Ovary (tissue), 9 donors: ENCODE results near the gene SCUBE2. TPM values are rescaled to one million over a fixed set of nuclear protein-coding genes. Genes with fewer than 3 reads are reported as not detected.

Source experiments
- DNase-seq, 5 donors: peaks; one replicate each; pipeline ENCODE4 v3.0.0-alpha.2; 2019 to 2020
- H3K27ac ChIP-seq, 2 donors: fragments of 200-600 bp; one replicate each; pipeline versions ENCODE4 v1.5.1 to v1.8.0; 2019 to 2022
- H3K27me3 ChIP-seq: fragments of 200-600 bp; one replicate; pipeline ENCODE4 v1.8.0; 2022
- H3K36me3 ChIP-seq: fragments of 200-600 bp; sonication (generic); one replicate; pipeline ENCODE4 v1.5.1; 2019
- H3K4me1 ChIP-seq: one replicate; pipeline ENCODE4 v1.8.1; 2013; ENCODE audit warnings: mild to moderate bottlenecking, moderate library complexity; ENCODE audit not compliant: insufficient read depth
- H3K4me3 ChIP-seq: fragments of 200-600 bp; sonication (generic); one replicate; pipeline ENCODE4 v1.5.1; 2017
- H3K9me3 ChIP-seq, 2 donors: fragments of 200-600 bp in 1 of 2; sonication (generic) in 1 of 2; one replicate each; pipeline versions ENCODE4 v1.5.1 to v1.8.1; 2013 to 2019; ENCODE audit warnings: mild to moderate bottlenecking in 1 of 2, moderate library complexity in 1 of 2
- EP300 ChIP-seq: sonication (generic); formaldehyde crosslinking; IDR thresholded peaks from one replicate; pipeline ENCODE4 v1.6.1; 2017; ENCODE audit warnings: antibody characterized with exemption
- POLR2A ChIP-seq: fragments of 450-650 bp; IDR thresholded peaks from one replicate; pipeline ENCODE4 v1.6.1; 2017; ENCODE audit warnings: antibody characterized with exemption, mild to moderate bottlenecking, moderate library complexity
- WGBS, 3 donors: extraction: QIAGEN DNeasy Blood & Tissue Kit in 1 of 3; methylation state at CpG; one replicate each; pipeline versions ENCODE4 v1.1.5 to v1.1.7; 2013 to 2017; 5-methylcytosine and 5-hydroxymethylcytosine counted together
- intact Hi-C, 4 donors: fragments of 100-400 bp; cut with DNase I; formaldehyde crosslinking; loops; one replicate each; pipeline versions ENCODE4 v1.11.0 to v1.15.1; 2022 to 2023
- polyA plus RNA-seq, 2 donors: library from polyadenylated mRNA; stranded (reverse); fragments of 200-250 nt in 1 of 2; fragments of 350-450 nt in 1 of 2; fragmentation: Illumina TruSeq in 1 of 2; extraction: RNeasy Lipid Tissue Mini Kit (QIAGEN cat#74804) in 1 of 2; gene quantifications; one replicate each; pipeline ENCODE4 v1.2.3, GENCODE V29; 2013 to 2014
- total RNA-seq, 7 donors: library from RNA; depleted of rRNA in 2 of 7; stranded (reverse); fragments of >200 nt in 2 of 7; fragmentation: NEBNext Ultra II Directional in 3 of 7; extraction: Animal tissue kit (Norgen Biotek cat#: 25700) in 3 of 7; gene quantifications; one replicate each; pipeline versions ENCODE4 v1.1.0 to v1.2.4, GENCODE V29; 2016 to 2023
- TF ChIP-seq, protein P1 (sequence below), 3 donors: fragments of 450-650 bp in 2 of 3; fragments of 200-600 bp in 1 of 3; IDR thresholded peaks; one replicate each; pipeline versions ENCODE4 v1.5.1 to v1.8.0; 2016 to 2022; ENCODE audit warnings: antibody characterized with exemption in 3 of 3, mild to moderate bottlenecking in 1 of 3
- donor health status: DM: no; HTN: no; CAD: no; lungs with moderate emphysema.
- donor health status: DM: no; HTN: no; CAD: no.
- donor health status: Bipolar disorder and iron deficiency.
- donor health status: DM: yes; HTN: yes; CAD: no.
- donor health status: DM: no; HTN: no; CAD: no.
- donor health status: DM: yes; HTN: yes; CAD: no.

SCUBE2 gene
- total and polyA plus RNA-seq, 9 donors: 0.12 to 8.2 (median 1.00) TPM

DNA sequence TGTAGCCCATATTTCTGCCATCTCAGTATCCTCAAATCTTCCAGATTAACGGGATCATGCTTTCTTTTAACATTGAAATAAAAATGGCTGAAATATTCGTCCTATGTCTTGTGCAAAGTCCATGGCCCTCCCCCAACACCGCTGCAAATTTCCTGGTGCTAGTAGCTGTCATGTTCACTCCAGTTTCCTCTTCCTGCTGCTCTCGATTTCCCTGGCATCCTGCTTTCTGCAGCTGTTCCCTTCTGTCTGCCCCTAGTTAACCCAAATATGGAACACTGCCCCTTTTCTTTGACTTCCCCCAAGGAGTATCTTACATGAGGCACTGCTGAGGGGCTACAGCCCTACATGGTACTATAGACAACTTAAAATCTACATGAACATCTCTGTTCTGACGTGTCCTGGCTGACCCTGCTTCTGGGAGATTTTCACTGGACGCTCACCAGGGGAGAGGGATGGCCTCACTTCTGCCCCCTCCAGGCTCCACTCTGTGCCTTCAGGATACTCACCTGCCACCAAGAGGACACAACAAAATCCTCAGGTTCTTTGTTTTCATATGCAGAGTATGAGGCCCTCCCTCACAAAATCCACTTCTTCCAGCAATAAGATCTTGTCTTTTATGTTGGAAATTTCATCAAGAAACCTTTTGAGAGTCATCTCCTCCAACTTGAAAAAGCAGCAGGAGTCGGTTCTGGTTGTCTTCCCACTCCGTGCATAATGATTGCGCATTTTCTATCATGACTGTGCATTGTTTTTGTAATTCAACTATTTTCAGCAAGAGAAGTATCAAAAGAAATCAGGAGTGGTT, 29.5 kb upstream of the SCUBE2 start:
- H3K4me3 ChIP-seq: no peak overlapping the region
- 68 to 74% (median 69%) methylated on average over 9 of the region's 9 CpGs for WGBS, 3 donors
- no peak for DNase-seq
- intact Hi-C loops: no loop called here
- no peaks in the 10 kb centered on the region for H3K27me3 ChIP-seq
- no peak overlapping the region for H3K27ac ChIP-seq
- H3K36me3 ChIP-seq: no peaks in the 10 kb centered on the region
- H3K4me1 ChIP-seq: no peaks in the 10 kb centered on the region
- TF ChIP-seq, protein P1, sequence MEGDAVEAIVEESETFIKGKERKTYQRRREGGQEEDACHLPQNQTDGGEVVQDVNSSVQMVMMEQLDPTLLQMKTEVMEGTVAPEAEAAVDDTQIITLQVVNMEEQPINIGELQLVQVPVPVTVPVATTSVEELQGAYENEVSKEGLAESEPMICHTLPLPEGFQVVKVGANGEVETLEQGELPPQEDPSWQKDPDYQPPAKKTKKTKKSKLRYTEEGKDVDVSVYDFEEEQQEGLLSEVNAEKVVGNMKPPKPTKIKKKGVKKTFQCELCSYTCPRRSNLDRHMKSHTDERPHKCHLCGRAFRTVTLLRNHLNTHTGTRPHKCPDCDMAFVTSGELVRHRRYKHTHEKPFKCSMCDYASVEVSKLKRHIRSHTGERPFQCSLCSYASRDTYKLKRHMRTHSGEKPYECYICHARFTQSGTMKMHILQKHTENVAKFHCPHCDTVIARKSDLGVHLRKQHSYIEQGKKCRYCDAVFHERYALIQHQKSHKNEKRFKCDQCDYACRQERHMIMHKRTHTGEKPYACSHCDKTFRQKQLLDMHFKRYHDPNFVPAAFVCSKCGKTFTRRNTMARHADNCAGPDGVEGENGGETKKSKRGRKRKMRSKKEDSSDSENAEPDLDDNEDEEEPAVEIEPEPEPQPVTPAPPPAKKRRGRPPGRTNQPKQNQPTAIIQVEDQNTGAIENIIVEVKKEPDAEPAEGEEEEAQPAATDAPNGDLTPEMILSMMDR (IDR thresholded peaks at IDR 0.05): no peak
- TF ChIP-seq EP300: no peak
- TF ChIP-seq POLR2A: no peak
- no peaks in the 10 kb centered on the region for H3K9me3 ChIP-seq

DNA sequence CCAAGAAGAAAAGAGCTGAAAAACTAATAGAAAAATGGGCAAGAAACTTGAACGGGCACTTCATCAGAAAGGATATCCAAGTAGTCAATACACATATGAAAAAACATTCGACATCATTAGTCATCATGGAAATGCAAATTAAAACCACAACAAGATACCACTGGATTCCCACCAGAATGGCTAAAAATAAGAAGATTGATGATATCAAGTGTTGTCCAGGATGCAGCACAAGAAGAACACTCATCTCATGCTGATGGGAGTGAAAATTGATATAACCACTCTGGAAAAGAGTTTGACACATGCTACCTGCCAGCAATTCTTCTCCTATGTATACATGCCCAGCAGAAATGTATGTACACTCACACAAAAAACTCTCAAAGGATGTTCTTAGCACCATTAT, 26.9 kb upstream of the SCUBE2 start:
- no peak for DNase-seq
- no peaks in the 10 kb centered on the region for H3K4me1 ChIP-seq
- no peaks in the 10 kb centered on the region for H3K27me3 ChIP-seq
- TF ChIP-seq, protein P1 (IDR thresholded peaks at IDR 0.05): no peak
- no peak for TF ChIP-seq EP300
- TF ChIP-seq POLR2A: no peak
- intact Hi-C loops: no loop called here
- H3K9me3 ChIP-seq: no peaks in the 10 kb centered on the region
- H3K4me3 ChIP-seq: no peak overlapping the region
- no peak overlapping the region for H3K27ac ChIP-seq
- WGBS, 3 donors: 94 to 95% (median 95%) methylated on average over 2 of the region's 2 CpGs
- no peaks in the 10 kb centered on the region for H3K36me3 ChIP-seq

DNA sequence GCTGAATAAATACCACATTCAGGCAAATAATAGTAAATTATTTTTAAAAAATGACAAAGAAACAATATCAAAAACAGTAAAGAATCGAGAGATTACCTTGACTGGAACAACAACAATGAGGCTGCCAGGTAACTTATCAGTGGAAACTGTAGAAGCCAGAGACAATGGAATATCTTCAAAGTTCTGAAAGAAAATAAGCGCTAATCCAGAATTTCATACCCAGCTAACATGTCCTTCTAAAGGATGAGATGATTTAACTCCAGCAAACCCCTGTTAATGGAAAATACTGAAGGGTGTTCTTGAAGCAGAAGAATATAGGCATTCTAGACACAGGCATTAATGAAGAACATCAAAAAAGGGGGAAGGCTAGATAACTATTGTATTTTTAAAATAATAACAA, 20.7 kb upstream of the SCUBE2 start:
- Histone ChIP-seq H3K4me3 (no peak overlapping the region), H3K27me3 (no peaks in the 10 kb centered on the region), H3K27ac (no peak overlapping the region), H3K4me1 (no peaks in the 10 kb centered on the region), H3K36me3 (no peaks in the 10 kb centered on the region), H3K9me3 (no peaks in the 10 kb centered on the region)
- TF ChIP-seq, protein P1 (IDR thresholded peaks at IDR 0.05): no peak
- TF ChIP-seq POLR2A (no peak), EP300 (no peak)
- no peak for DNase-seq
- intact Hi-C loops: no loop called here
- 94 to 97% (median 94%) methylated on average over 2 of the region's 2 CpGs for WGBS, 3 donors

DNA sequence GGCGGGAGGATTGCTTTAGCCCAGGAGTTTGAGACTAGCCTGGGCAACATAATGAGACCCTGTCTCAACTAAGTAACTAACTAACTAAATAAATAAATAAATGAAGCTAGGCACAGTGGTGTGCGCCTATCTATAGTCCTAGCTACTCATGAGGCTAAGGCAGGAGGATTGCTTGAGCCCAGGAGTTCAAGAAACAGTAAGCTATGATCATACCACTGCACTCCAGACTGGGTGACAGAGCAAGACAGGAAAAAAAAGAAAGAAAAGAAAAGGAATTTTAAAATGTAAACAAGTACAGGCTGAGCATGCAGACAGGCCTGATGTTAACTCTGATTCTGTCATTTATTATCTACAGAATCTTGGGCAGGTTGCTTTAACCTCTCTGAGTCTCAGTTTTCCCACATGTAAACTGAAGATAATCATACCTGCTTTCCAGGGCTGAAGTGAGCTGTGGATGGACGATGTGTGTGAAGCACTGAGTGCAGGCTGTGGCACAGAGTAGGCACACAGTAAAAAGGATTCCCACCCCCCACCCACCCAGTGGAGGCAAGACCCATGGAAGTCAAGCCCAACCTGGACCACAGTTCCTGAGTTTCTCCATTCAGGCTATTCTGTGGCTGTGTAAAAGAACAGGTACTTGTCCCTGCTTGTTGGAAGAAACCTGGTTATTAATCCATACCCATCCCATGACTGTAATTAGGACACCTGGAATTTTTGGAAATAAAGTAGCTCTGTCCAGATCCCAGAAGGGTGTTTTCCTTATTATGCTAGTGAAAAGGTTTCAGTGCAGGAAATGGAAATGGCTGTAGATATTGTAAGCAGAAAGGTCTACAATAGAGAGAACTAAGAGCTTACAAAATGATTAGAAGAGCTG, 18.7 kb upstream of the SCUBE2 start:
- 95 to 100% (median 97%) methylated on average over 3 of the region's 3 CpGs for WGBS, 3 donors
- Histone ChIP-seq H3K4me1 (no peaks in the 10 kb centered on the region), H3K4me3 (no peak overlapping the region), H3K36me3 (no peaks in the 10 kb centered on the region), H3K9me3 (no peaks in the 10 kb centered on the region), H3K27ac (no peak overlapping the region), H3K27me3 (no peaks in the 10 kb centered on the region)
- TF ChIP-seq, protein P1 (IDR thresholded peaks at IDR 0.05): no peak
- no peak for TF ChIP-seq EP300
- no peak for TF ChIP-seq POLR2A
- DNase-seq: no peak
- intact Hi-C loops: no loop called here
